Measurements from ENCODE around the gene KCNN3. TPM values are rescaled to one million over a fixed set of nuclear protein-coding genes. Genes with fewer than 3 reads are reported as not detected.

Gene KCNN3
- total and polyA plus RNA-seq, 2 donors (not counting 1 experiment from before 2014, with no cell fraction given): 0.17 to 0.82 TPM

DNA sequence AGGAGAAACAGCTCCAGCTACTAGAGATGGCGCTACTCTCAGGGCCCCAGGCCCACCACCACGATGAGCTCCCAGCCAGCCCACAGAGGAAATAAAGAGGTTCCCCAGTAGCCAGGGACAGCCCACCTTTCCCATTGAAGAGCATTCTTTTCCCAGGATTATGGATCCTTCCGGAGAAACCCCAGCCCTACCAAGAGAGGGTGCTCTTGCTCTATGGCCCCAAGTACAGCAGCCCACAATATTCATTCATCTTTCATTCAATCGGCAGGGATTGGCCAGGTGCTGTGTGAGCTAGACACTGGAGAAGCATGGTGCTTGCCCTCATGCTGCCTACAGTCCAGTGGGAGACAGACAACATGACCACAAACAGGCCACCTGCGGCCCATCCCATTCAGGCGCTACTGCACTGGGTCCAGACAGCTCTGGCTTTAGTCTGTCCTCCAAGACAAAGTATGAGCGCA lies 36.6 kb upstream of the KCNN3 start:
- intact Hi-C loops (cut with micrococcal nuclease): no loop called here

DNA sequence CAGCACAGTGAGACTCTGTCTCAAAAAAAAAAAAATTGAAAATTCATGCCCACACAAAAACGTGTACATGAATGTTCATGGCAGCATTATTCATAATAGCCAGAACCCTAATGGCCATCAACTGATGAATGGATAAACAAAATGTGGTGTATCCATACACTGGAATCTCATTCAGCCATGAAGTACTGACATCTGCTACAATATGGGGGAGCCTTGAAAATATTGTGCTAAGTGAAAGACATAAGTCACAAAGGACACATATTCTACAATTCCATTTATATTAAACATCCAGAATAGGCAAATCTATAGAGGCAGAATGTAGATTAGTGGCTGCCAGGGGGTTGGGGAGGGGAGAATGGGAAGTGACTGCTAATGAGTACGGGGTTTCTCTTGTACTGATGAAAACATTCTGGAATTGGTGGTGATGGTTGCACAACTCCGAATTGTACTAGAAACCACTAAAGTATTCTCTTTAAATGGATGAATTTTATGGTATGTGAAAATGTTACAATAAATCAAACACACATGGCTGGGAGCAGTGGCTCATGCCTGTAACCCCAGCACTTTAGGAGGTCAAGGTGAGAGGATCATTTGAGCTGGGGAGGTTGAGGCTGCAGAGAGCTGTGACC lies 33.0 kb upstream of the KCNN3 start:
- no CpG with 5 or more reads among the region's 3 CpGs for WGBS (ENCODE audit: insufficient coverage)
- H2AFZ ChIP-seq (ENCODE audit: insufficient read depth, low read depth, low read length, poor library complexity, severe bottlenecking): no peak overlapping the region

More for the DNA sequence above, 36.6 kb upstream of the KCNN3 start:
- H2AFZ ChIP-seq (ENCODE audit: insufficient read depth, low read depth, low read length, poor library complexity, severe bottlenecking): no peak overlapping the region
- TF ChIP-seq, protein P1, sequence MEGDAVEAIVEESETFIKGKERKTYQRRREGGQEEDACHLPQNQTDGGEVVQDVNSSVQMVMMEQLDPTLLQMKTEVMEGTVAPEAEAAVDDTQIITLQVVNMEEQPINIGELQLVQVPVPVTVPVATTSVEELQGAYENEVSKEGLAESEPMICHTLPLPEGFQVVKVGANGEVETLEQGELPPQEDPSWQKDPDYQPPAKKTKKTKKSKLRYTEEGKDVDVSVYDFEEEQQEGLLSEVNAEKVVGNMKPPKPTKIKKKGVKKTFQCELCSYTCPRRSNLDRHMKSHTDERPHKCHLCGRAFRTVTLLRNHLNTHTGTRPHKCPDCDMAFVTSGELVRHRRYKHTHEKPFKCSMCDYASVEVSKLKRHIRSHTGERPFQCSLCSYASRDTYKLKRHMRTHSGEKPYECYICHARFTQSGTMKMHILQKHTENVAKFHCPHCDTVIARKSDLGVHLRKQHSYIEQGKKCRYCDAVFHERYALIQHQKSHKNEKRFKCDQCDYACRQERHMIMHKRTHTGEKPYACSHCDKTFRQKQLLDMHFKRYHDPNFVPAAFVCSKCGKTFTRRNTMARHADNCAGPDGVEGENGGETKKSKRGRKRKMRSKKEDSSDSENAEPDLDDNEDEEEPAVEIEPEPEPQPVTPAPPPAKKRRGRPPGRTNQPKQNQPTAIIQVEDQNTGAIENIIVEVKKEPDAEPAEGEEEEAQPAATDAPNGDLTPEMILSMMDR (IDR thresholded peaks at IDR 0.05): no peak
- no peak for TF ChIP-seq EZH2 (IDR thresholded peaks at IDR 0.05; ENCODE audit: borderline replicate concordance, insufficient read depth, low read depth, low read length, poor library complexity, severe bottlenecking)
- no peaks in the 10 kb centered on the region for H3K27me3 ChIP-seq (replicated peaks in 1 of 4; ENCODE audit: control extremely low read depth in 1 of 4, control insufficient read depth in 3 of 4, insufficient read depth in 4 of 4, low read length in 3 of 4)
- no peaks in the 10 kb centered on the region for H3K36me3 ChIP-seq (replicated peaks in 1 of 2; ENCODE audit: control extremely low read depth in 1 of 2, control insufficient read depth in 1 of 2, extremely low read depth in 1 of 2, insufficient read depth in 2 of 2, low read length in 1 of 2)
- H3K27ac Mint-ChIP-seq: no peak overlapping the region
- ChIA-PET POLR2A (no interaction called here), CTCF (interaction anchor here (0.6 to 1.8 kb wide), 6 partner anchors 21 to 155 kb away, joined by 3 to 11 read pairs (median 5); partner anchors contain the start of gene PMVK)
- no peaks in the 10 kb centered on the region for H4K20me1 ChIP-seq (ENCODE audit: control insufficient read depth, insufficient read depth, low read length, poor library complexity, severe bottlenecking)
- H3K9me3 Mint-ChIP-seq (ENCODE audit: insufficient read depth): no peaks in the 10 kb centered on the region
- no peak for ATAC-seq (ENCODE audit: low read depth)
- H3K4me1 ChIP-seq (ENCODE audit: control insufficient read depth in 2 of 2, insufficient read depth in 2 of 2, low read length in 2 of 2): no peaks in the 10 kb centered on the region
- H3K4me3 ChIP-seq (ENCODE audit: control extremely low read depth in 1 of 5, extremely low read depth in 1 of 5, insufficient read depth in 1 of 5, low read depth in 2 of 5, low read length in 4 of 5): no peak overlapping the region
- WGBS (ENCODE audit: insufficient coverage): 93% methylated on average over 6 of the region's 7 CpGs
- H3K4me1 Mint-ChIP-seq: no peaks in the 10 kb centered on the region
- H3K4me3 Mint-ChIP-seq: no peak overlapping the region
- H3K9ac ChIP-seq (ENCODE audit: low read length): no peak overlapping the region
- no peaks in the 10 kb centered on the region for H3K9me3 ChIP-seq (ENCODE audit: control extremely low read depth in 1 of 3, control insufficient read depth in 2 of 3, insufficient read depth in 1 of 3, low read length in 2 of 3)
- no peak overlapping the region for H3K4me2 ChIP-seq (replicated peaks; ENCODE audit: low read depth, low read length, poor library complexity, severe bottlenecking)
- no peak overlapping the region for H3K27ac ChIP-seq (ENCODE audit: low read length in 2 of 2)
- H3K79me2 ChIP-seq (ENCODE audit: control insufficient read depth, insufficient read depth, low read length): no peaks in the 10 kb centered on the region
- H3K27me3 Mint-ChIP-seq: no peaks in the 10 kb centered on the region
- no peak for DNase-seq

More for the DNA sequence above, 33.0 kb upstream of the KCNN3 start:
- CTCF ChIA-PET: no interaction called here
- Histone ChIP-seq H3K27ac (ENCODE audit: low read length in 2 of 2) (no peak overlapping the region), H3K9me3 (ENCODE audit: control extremely low read depth in 1 of 3, control insufficient read depth in 2 of 3, insufficient read depth in 1 of 3, low read length in 2 of 3) (no peaks in the 10 kb centered on the region), H3K36me3 (replicated peaks in 1 of 2; ENCODE audit: control extremely low read depth in 1 of 2, control insufficient read depth in 1 of 2, extremely low read depth in 1 of 2, insufficient read depth in 2 of 2, low read length in 1 of 2) (no peaks in the 10 kb centered on the region), H3K27me3 (replicated peaks in 1 of 4; ENCODE audit: control extremely low read depth in 1 of 4, control insufficient read depth in 3 of 4, insufficient read depth in 4 of 4, low read length in 3 of 4) (no peaks in the 10 kb centered on the region), H3K79me2 (ENCODE audit: control insufficient read depth, insufficient read depth, low read length) (no peaks in the 10 kb centered on the region), H4K20me1 (ENCODE audit: control insufficient read depth, insufficient read depth, low read length, poor library complexity, severe bottlenecking) (no peaks in the 10 kb centered on the region), H3K4me3 (ENCODE audit: control extremely low read depth in 1 of 5, extremely low read depth in 1 of 5, insufficient read depth in 1 of 5, low read depth in 2 of 5, low read length in 4 of 5) (no peak overlapping the region), H3K4me2 (replicated peaks; ENCODE audit: low read depth, low read length, poor library complexity, severe bottlenecking) (no peak overlapping the region), H3K9ac (ENCODE audit: low read length) (no peak overlapping the region), H3K4me1 (ENCODE audit: control insufficient read depth in 2 of 2, insufficient read depth in 2 of 2, low read length in 2 of 2) (no peaks in the 10 kb centered on the region)
- H3K9me3 Mint-ChIP-seq (ENCODE audit: insufficient read depth): no peaks in the 10 kb centered on the region
- DNase-seq (no peak), ATAC-seq (ENCODE audit: low read depth) (no peak)
- H3K4me3 Mint-ChIP-seq: no peak overlapping the region
- no peaks in the 10 kb centered on the region for H3K4me1 Mint-ChIP-seq
- TF ChIP-seq EZH2 (IDR thresholded peaks at IDR 0.05; ENCODE audit: borderline replicate concordance, insufficient read depth, low read depth, low read length, poor library complexity, severe bottlenecking): no peak
- TF ChIP-seq, protein P1 (IDR thresholded peaks at IDR 0.05): no peak
- intact Hi-C loops (cut with micrococcal nuclease): no loop called here
- no peak overlapping the region for H3K27ac Mint-ChIP-seq
- H3K27me3 Mint-ChIP-seq: no peaks in the 10 kb centered on the region
- POLR2A ChIA-PET: no interaction called here

Data from B cell (primary cell).